H1 (cell line): ENCODE data around the gene IQCF2. TPM values are rescaled to one million over a fixed set of nuclear protein-coding genes. Genes with fewer than 3 reads are reported as not detected.
"Not testable (repeated sequence)": the region's sequence is repeated elsewhere in the genome, so short reads cannot be mapped to it uniquely, and the experiment has no call there.

Experiments
- CTCF ChIA-PET: fragments of 300-600 bp; sonication (Branson Sonifier 250); formaldehyde crosslinking; loops from one replicate; lab custom pipeline; 2021; ENCODE audit not compliant: partially characterized antibody; lab: Charles Lee
- POLR2A ChIA-PET: fragments of 300-600 bp; sonication (Branson Sonifier 250); formaldehyde crosslinking; loops from one replicate; lab custom pipeline; 2021; ENCODE audit warnings: inconsistent platforms; ENCODE audit not compliant: partially characterized antibody; lab: Charles Lee
- DNase-seq, 2 experiments: peaks; one replicate each; pipeline versions ENCODE4 v3.0.0 to v3.0.0-alpha.2; 2010 to 2022; ENCODE audit warnings: low spot score in 2 of 2, low read depth in 1 of 2, mixed read lengths in 1 of 2
- FAIRE-seq: peaks from 2 replicates; lab custom pipeline; 2011; peaks lifted over from hg19 to GRCh38; lab: Jason Lieb, UNC
- H2AFZ ChIP-seq: 2 replicates; pipeline ENCODE4 v1.8.1; 2012; ENCODE audit warnings: low read length, inconsistent platforms
- H2AK5ac ChIP-seq: 2 replicates; pipeline ENCODE4 v1.6.1; 2013; ENCODE audit warnings: low read depth, low read length
- H2BK120ac ChIP-seq: replicated peaks from 2 replicates; pipeline ENCODE3; 2013; ENCODE audit warnings: low read depth, low read length, inconsistent platforms
- H2BK12ac ChIP-seq: 2 replicates; pipeline ENCODE4 v1.6.1; 2013; ENCODE audit warnings: low read depth, low read length
- H2BK15ac ChIP-seq: 2 replicates; pipeline ENCODE4 v1.6.1; 2013; ENCODE audit warnings: low read length
- H2BK20ac ChIP-seq: 2 replicates; pipeline ENCODE4 v1.6.1; 2013; ENCODE audit warnings: low read length
- H2BK5ac ChIP-seq: 2 replicates; pipeline ENCODE4 v1.6.1; 2013; ENCODE audit warnings: low read depth, low read length
- H3K14ac ChIP-seq: 2 replicates; pipeline ENCODE4 v1.6.1; 2013; ENCODE audit warnings: inconsistent platforms; ENCODE audit not compliant: insufficient read length
- H3K18ac ChIP-seq: 2 replicates; pipeline ENCODE4 v1.6.1; 2013; ENCODE audit warnings: low read length; ENCODE audit errors: extremely low read depth
- H3K23ac ChIP-seq: 2 replicates; pipeline ENCODE4 v1.6.1; 2013; ENCODE audit warnings: inconsistent platforms; ENCODE audit not compliant: insufficient read length
- H3K23me2 ChIP-seq: 2 replicates; pipeline ENCODE4 v1.6.1; 2013; ENCODE audit warnings: low read depth, low read length
- H3K27ac ChIP-seq: 2 replicates; pipeline ENCODE4 v1.6.1; 2011; ENCODE audit warnings: low read depth, low read length, inconsistent platforms
- H3K27me3 ChIP-seq, 4 experiments: replicated peaks in 1 of 4; 1 replicate in 1 of 4; 2 replicates in 3 of 4; pipeline versions ENCODE4 v1.6.1 to v1.8.1; 2011 to 2013; ENCODE audit warnings: low read length in 3 of 4, mild to moderate bottlenecking in 3 of 4, inconsistent platforms in 2 of 4, mixed read lengths in 2 of 4, moderate library complexity in 1 of 4; ENCODE audit not compliant: control insufficient read depth in 3 of 4, insufficient read depth in 3 of 4; ENCODE audit errors: extremely low read depth in 1 of 4
- H3K36me3 ChIP-seq, 4 experiments: 2 replicates each; pipeline versions ENCODE4 v1.6.1 to v1.8.1; 2011 to 2013; ENCODE audit warnings: mild to moderate bottlenecking in 4 of 4, low read length in 3 of 4, moderate library complexity in 2 of 4, control low read depth in 1 of 4, inconsistent platforms in 1 of 4; ENCODE audit not compliant: insufficient read depth in 4 of 4, control insufficient read depth in 2 of 4
- H3K4ac ChIP-seq: replicated peaks from 2 replicates; pipeline ENCODE3; 2013; ENCODE audit warnings: low read length, low read depth, mixed read lengths, inconsistent platforms; ENCODE audit not compliant: insufficient read length
- H3K4me1 ChIP-seq, 4 experiments: replicated peaks in 1 of 4; 1 replicate in 1 of 4; 2 replicates in 3 of 4; pipeline versions ENCODE4 v1.6.1 to v1.8.1; 2011 to 2013; ENCODE audit warnings: low read length in 3 of 4, inconsistent platforms in 2 of 4, mixed read lengths in 1 of 4; ENCODE audit not compliant: insufficient read depth in 4 of 4, control insufficient read depth in 3 of 4
- H3K4me2 ChIP-seq, 2 experiments: 2 replicates each; pipeline versions ENCODE4 v1.6.1 to v1.8.1; 2011 to 2013; ENCODE audit warnings: low read depth in 2 of 2, low read length in 2 of 2, control low read depth in 1 of 2, inconsistent platforms in 1 of 2, mild to moderate bottlenecking in 1 of 2; ENCODE audit not compliant: insufficient read depth in 1 of 2
- H3K4me3 ChIP-seq, 4 experiments: fragments of 200-600, 300-600 bp in 1 of 4; sonication (generic), shearing (Covaris generic), sonication (Bioruptor Twin) in 1 of 4; 2 replicates each; pipeline versions ENCODE4 v1.5.1 to v1.8.1; 2011 to 2016; ENCODE audit warnings: low read length in 4 of 4, low read depth in 3 of 4, control low read depth in 2 of 4, inconsistent platforms in 2 of 4, mild to moderate bottlenecking in 2 of 4, mixed read lengths in 1 of 4, moderate library complexity in 1 of 4; ENCODE audit not compliant: insufficient read depth in 2 of 4; ENCODE audit errors: extremely low read depth in 1 of 4
- H3K56ac ChIP-seq: replicated peaks from 2 replicates; pipeline ENCODE3; 2013; ENCODE audit warnings: low read depth, mild to moderate bottlenecking, mixed read lengths, low read length, inconsistent platforms; ENCODE audit not compliant: insufficient read length
- H3K79me1 ChIP-seq: 2 replicates; pipeline ENCODE4 v1.6.1; 2013; ENCODE audit warnings: low read depth, low read length, control low read depth
- H3K79me2 ChIP-seq, 2 experiments: 2 replicates each; pipeline versions ENCODE4 v1.6.1 to v1.8.1; 2012 to 2013; ENCODE audit warnings: low read length in 2 of 2, mild to moderate bottlenecking in 2 of 2, inconsistent platforms in 1 of 2; ENCODE audit not compliant: insufficient read depth in 2 of 2, control insufficient read depth in 1 of 2
- H3K9ac ChIP-seq, 4 experiments: replicated peaks in 1 of 4; 1 replicate in 1 of 4; 2 replicates in 3 of 4; pipeline versions ENCODE4 v1.6.1 to v1.8.1; 2011 to 2013; ENCODE audit warnings: low read depth in 3 of 4, low read length in 3 of 4, control low read depth in 2 of 4, mild to moderate bottlenecking in 2 of 4, moderate library complexity in 2 of 4, inconsistent platforms in 1 of 4; ENCODE audit errors: extremely low read depth in 1 of 4
- H3K9me3 ChIP-seq, 2 experiments: 2 replicates each; pipeline versions ENCODE4 v1.6.1 to v1.8.1; 2012 to 2013; ENCODE audit warnings: mild to moderate bottlenecking in 2 of 2, moderate library complexity in 2 of 2, control low read depth in 1 of 2, inconsistent platforms in 1 of 2, low read depth in 1 of 2, low read length in 1 of 2, mixed read lengths in 1 of 2; ENCODE audit not compliant: insufficient read depth in 2 of 2
- H4K20me1 ChIP-seq, 2 experiments: replicated peaks in 1 of 2; 2 replicates each; pipeline versions ENCODE3 to v1.8.1; 2011 to 2013; ENCODE audit warnings: inconsistent platforms in 2 of 2, low read length in 2 of 2, mild to moderate bottlenecking in 1 of 2; ENCODE audit not compliant: insufficient read depth in 2 of 2, control insufficient read depth in 1 of 2
- H4K5ac ChIP-seq: 2 replicates; pipeline ENCODE4 v1.6.1; 2013; ENCODE audit warnings: low read length, low read depth, mixed read lengths, inconsistent platforms; ENCODE audit not compliant: insufficient read length
- H4K8ac ChIP-seq: 2 replicates; pipeline ENCODE4 v1.8.0; 2013; ENCODE audit warnings: mild to moderate bottlenecking, moderate library complexity, low read length, inconsistent platforms; ENCODE audit not compliant: insufficient read depth; ENCODE audit errors: extremely low read depth
- H4K91ac ChIP-seq: replicated peaks from 2 replicates; pipeline ENCODE3; 2013; ENCODE audit warnings: low read length, mixed read lengths, inconsistent platforms; ENCODE audit not compliant: insufficient read length
- WGBS, 2 experiments: shearing (Covaris generic) in 1 of 2; methylation state at CpG; one replicate each; pipeline versions ENCODE4 v1.1.6 to v1.1.7; 2013 to 2015; ENCODE audit warnings: low lambda C conversion rate in 2 of 2, mixed read lengths in 2 of 2, inconsistent platforms in 1 of 2, low coverage in 1 of 2, missing lambda C conversion rate in 1 of 2; ENCODE audit not compliant: insufficient replicate concordance in 2 of 2, insufficient coverage in 1 of 2, insufficient read length in 1 of 2; ENCODE audit errors: extremely low coverage in 1 of 2, missing lambda C conversion rate in 1 of 2; 5-methylcytosine and 5-hydroxymethylcytosine counted together
- polyA plus RNA-seq, 7 experiments: library from polyadenylated mRNA; depleted of rRNA in 3 of 7; stranded (reverse) in 5 of 7; unstranded in 2 of 7; fragments of >200 nt in 5 of 7; fragments of 200-250 nt in 2 of 7; gene quantifications; 1 replicate in 5 of 7; 2 replicates in 1 of 7; 4 replicates in 1 of 7; pipeline versions ENCODE4 v1.2.1 to v1.2.3, GENCODE V29; 2011 to 2013; ENCODE audit warnings: missing spikeins in 2 of 7, mixed read lengths in 2 of 7
- total RNA-seq: library from RNA; stranded (reverse); fragmentation: NEBNext Ultra II Directional; extraction: Animal tissue kit (Norgen Biotek cat#: 25700); gene quantifications from 2 replicates; pipeline ENCODE4 v1.2.1, GENCODE V29; 2021

IQCF2 gene
- total and polyA plus RNA-seq, 2 of the 8 experiments (the other 6 are each of a cell fraction or from before 2014, with no cell fraction given): not detected

DNA sequence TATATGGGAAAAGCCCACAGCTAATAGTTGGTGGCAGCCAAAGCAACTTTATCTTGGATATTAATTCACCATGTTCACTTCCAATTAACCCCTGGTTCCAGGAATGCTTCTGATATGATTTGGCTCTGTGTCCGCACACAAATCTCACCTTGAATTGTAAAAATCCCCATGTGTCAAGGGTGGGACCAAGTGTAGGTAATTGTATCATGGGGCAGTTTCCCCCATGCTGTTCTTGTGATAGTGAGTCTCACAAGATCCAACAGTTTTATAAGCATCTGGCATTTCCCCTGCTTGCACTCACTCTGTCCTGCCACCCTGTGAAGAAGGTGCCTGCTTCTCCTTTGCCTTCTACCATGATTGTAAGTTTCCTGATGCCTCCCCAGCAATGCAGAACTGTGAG is 7.5 kb downstream of the IQCF2 start:
- H4K20me1 ChIP-seq, H4K8ac ChIP-seq, H3K27ac ChIP-seq, H3K4me3 ChIP-seq, H3K27me3 ChIP-seq, H2BK12ac ChIP-seq, H2BK15ac ChIP-seq, H3K9ac ChIP-seq, H3K23me2 ChIP-seq, POLR2A ChIA-PET, H2BK20ac ChIP-seq, H4K91ac ChIP-seq, H3K79me2 ChIP-seq, FAIRE-seq, H2AK5ac ChIP-seq, H3K79me1 ChIP-seq, H3K9me3 ChIP-seq, H3K14ac ChIP-seq, H2BK5ac ChIP-seq, H3K18ac ChIP-seq, H4K5ac ChIP-seq, H3K4me2 ChIP-seq, H3K36me3 ChIP-seq, H3K23ac ChIP-seq, H3K4me1 ChIP-seq, DNase-seq, CTCF ChIA-PET, H2BK120ac ChIP-seq, H3K56ac ChIP-seq, H3K4ac ChIP-seq: not testable (repeated sequence)
- WGBS, 2 experiments: 94% methylated on average over 1 of the region's 1 CpG; no CpG with 5 or more reads in 1 of the 2 experiments
- peak overlapping the region; percentile 49; the same call in 1 of the 2 replicates for H2AFZ ChIP-seq
